K562 (cell line): ENCODE measurements around the gene DIS3L2.

ENCODE experiments used
- CTCF ChIP-seq, 3 experiments: IDR thresholded peaks in 2 of 3; conservative IDR thresholded peaks in 1 of 3; 2 replicates each; pipeline ENCODE4 v1.5.1; 2011 to 2012; ENCODE audit warnings: low read length in 3 of 3, mild to moderate bottlenecking in 3 of 3, control low read depth in 2 of 3, improper control_type of control experiment in 1 of 3, inconsistent platforms in 1 of 3, low read depth in 1 of 3, mixed read lengths in 1 of 3, moderate library complexity in 1 of 3; ENCODE audit not compliant: insufficient read depth in 2 of 3
- DPF2 ChIP-seq: fragments of 450-650 bp; IDR thresholded peaks from 2 replicates; pipeline ENCODE4 v1.6.1; 2016
- EP300 ChIP-seq: IDR thresholded peaks from 2 replicates; pipeline ENCODE4 v1.6.1; 2012; ENCODE audit warnings: low read length, improper control_type of control experiment
- HDAC2 ChIP-seq: fragments of 450-650 bp; IDR thresholded peaks from 2 replicates; pipeline ENCODE4 v1.6.1; 2016; ENCODE audit warnings: mild to moderate bottlenecking
- HMGN3 ChIP-seq: IDR thresholded peaks from 2 replicates; pipeline ENCODE4 v1.6.1; 2011; ENCODE audit warnings: borderline replicate concordance, low read depth, mild to moderate bottlenecking, mixed read lengths, low read length; ENCODE audit not compliant: insufficient read length; ENCODE audit errors: extremely low read depth
- ID3 ChIP-seq, 2 experiments: fragments of 250-450 bp in 1 of 2; fragments of 450-650 bp in 1 of 2; sonication (Bioruptor Pico) in 1 of 2; IDR thresholded peaks; 2 replicates each; pipeline versions ENCODE4 v1.6.1 to v1.8.0; 2016 to 2021; ENCODE audit warnings: mild to moderate bottlenecking in 2 of 2, moderate library complexity in 2 of 2, missing compliant biosample characterization in 1 of 2, missing genetic modification characterization in 1 of 2
- POLR2B ChIP-seq: fragments of 450-650 bp; IDR thresholded peaks from 2 replicates; pipeline ENCODE4 v1.6.1; 2018; ENCODE audit warnings: low read depth; ENCODE audit not compliant: partially characterized antibody
- RBM34 ChIP-seq: fragments of 200-400 bp; formaldehyde crosslinking; IDR thresholded peaks from 2 replicates; pipeline ENCODE4 v1.6.1; 2018; ENCODE audit warnings: low read length, borderline replicate concordance; ENCODE audit not compliant: insufficient read depth
- SNIP1 ChIP-seq: fragments of 450-650 bp; IDR thresholded peaks from 2 replicates; pipeline ENCODE4 v1.7.1; 2017; ENCODE audit warnings: low read depth, mild to moderate bottlenecking
- TAF1 ChIP-seq: IDR thresholded peaks from 2 replicates; pipeline ENCODE4 v1.6.1; 2011; ENCODE audit warnings: mild to moderate bottlenecking, low read length, moderate library complexity; ENCODE audit not compliant: insufficient read depth, control insufficient read depth, severe bottlenecking; ENCODE audit errors: extremely low read depth
- TCFL5 ChIP-seq: fragments of 250-450 bp; sonication (Bioruptor Pico); conservative IDR thresholded peaks from 2 replicates; pipeline ENCODE4 v1.6.1; 2021; ENCODE audit warnings: mild to moderate bottlenecking, moderate library complexity, matching md5 sums

GRCh38 chr2:231917280-231918066 lies 44.0 kb upstream of the DIS3L2 start:
- no peak for TF ChIP-seq TCFL5 (CRISPR knock-in tag)
- no peak for TF ChIP-seq HMGN3
- no peak for TF ChIP-seq EP300
- TF ChIP-seq ID3 (CRISPR knock-in tag; IDR thresholded peaks at IDR 0.05): no peak
- TF ChIP-seq ID3 (tag; IDR thresholded peaks at IDR 0.05): no peak
- no peak for TF ChIP-seq CTCF (IDR thresholded peaks at IDR 0.05 in 2 of 3, conservative IDR thresholded peaks at IDR 0.05 in 1 of 3; ENCODE audit: insufficient read depth in 2 of 3, low read depth in 1 of 3, low read length in 3 of 3)
- TF ChIP-seq RBM34: no peak
- TF ChIP-seq DPF2: no peak
- no peak for TF ChIP-seq TAF1
- TF ChIP-seq HDAC2: no peak
- TF ChIP-seq POLR2B: no peak
- TF ChIP-seq SNIP1: no peak
